Measurements from ENCODE around the gene SLN. TPM values are rescaled to one million over a fixed set of nuclear protein-coding genes. Genes with fewer than 3 reads are reported as not detected.

SLN gene
- total RNA-seq, 1 experiment from 2014 or later = not detected

DNA sequence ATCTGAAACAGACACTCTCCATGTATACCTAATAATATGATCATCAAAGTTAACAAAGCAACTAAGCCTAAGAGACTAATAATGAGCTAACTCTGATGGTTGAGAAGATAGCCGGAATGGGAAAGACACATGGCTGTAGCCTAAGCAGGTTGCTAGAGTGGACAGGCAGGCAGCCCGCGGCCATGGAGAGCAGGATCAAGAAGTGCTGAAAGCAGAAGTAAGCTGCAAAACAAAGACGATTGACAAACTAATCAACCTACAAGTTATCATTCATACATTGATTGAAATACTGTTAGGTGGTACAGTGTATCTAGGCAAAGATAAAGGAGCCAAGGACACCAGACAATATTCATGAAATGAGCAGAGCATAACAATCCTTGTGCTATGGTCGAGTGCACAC, 29.3 kb downstream of the SLN start:
- no peaks in the 10 kb centered on the region for H3K36me3 Mint-ChIP-seq (ENCODE audit: insufficient read depth, unreplicated experiment)
- no peaks in the 10 kb centered on the region for H3K4me1 Mint-ChIP-seq (ENCODE audit: low read depth, unreplicated experiment)
- no peak for DNase-seq
- Histone ChIP-seq H3K4me3 (ENCODE audit: low read depth, low read length) (no peak overlapping the region), H3K4me1 (no peaks in the 10 kb centered on the region), H3K9me3 (no peaks in the 10 kb centered on the region; the same call in 1 of the 2 replicates), H3K36me3 (ENCODE audit: control insufficient read depth, insufficient read depth, low read length) (no peaks in the 10 kb centered on the region), H3K27me3 (replicated peaks; ENCODE audit: control insufficient read depth, insufficient read depth, low read length) (no peaks in the 10 kb centered on the region)
- H3K4me3 Mint-ChIP-seq (ENCODE audit: unreplicated experiment) = no peak overlapping the region
- ChIA-PET CTCF (no interaction called here), POLR2A (no interaction called here)
- intact Hi-C loops (cut with micrococcal nuclease; ENCODE audit: unreplicated experiment) = no loop called here
- TF ChIP-seq, protein P1, sequence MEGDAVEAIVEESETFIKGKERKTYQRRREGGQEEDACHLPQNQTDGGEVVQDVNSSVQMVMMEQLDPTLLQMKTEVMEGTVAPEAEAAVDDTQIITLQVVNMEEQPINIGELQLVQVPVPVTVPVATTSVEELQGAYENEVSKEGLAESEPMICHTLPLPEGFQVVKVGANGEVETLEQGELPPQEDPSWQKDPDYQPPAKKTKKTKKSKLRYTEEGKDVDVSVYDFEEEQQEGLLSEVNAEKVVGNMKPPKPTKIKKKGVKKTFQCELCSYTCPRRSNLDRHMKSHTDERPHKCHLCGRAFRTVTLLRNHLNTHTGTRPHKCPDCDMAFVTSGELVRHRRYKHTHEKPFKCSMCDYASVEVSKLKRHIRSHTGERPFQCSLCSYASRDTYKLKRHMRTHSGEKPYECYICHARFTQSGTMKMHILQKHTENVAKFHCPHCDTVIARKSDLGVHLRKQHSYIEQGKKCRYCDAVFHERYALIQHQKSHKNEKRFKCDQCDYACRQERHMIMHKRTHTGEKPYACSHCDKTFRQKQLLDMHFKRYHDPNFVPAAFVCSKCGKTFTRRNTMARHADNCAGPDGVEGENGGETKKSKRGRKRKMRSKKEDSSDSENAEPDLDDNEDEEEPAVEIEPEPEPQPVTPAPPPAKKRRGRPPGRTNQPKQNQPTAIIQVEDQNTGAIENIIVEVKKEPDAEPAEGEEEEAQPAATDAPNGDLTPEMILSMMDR (IDR thresholded peaks at IDR 0.05; ENCODE audit: insufficient read depth in 1 of 2, low read depth in 1 of 2, low read length in 1 of 2, severe bottlenecking in 1 of 2, unreplicated experiment in 1 of 2) = no peak
- BruUV-seq (replicated peaks) = no TSS peak
- H3K27ac Mint-ChIP-seq (ENCODE audit: unreplicated experiment) = no peak overlapping the region
- H3K9me3 Mint-ChIP-seq (ENCODE audit: unreplicated experiment) = no peaks in the 10 kb centered on the region
- peaks cover 10% of the 10 kb centered on the region for H3K27me3 Mint-ChIP-seq (ENCODE audit: insufficient read depth, unreplicated experiment)

DNA sequence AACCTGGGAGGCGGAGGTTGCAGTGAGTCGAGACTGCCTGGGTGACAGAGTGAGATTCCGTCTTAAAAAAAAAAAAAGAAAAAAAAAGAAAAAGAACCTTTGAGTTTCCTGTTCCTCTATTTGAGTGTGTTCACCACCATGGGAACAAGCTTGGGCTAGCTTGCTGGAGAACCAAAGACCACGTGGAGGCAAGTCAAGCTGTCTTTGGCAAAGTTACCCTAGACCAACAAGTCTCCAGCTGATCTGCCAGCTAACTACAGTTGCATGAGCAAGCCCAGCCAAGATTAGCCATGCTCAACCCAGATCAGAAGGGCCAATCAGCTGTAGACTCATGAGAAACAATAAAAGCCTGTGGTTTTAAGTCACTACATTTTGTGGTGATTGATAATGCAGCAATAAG, 29.7 kb downstream of the SLN start:
- CTCF ChIA-PET = no interaction called here
- no peak overlapping the region for H3K4me3 Mint-ChIP-seq (ENCODE audit: unreplicated experiment)
- intact Hi-C loops (cut with micrococcal nuclease; ENCODE audit: unreplicated experiment) = no loop called here

DNA sequence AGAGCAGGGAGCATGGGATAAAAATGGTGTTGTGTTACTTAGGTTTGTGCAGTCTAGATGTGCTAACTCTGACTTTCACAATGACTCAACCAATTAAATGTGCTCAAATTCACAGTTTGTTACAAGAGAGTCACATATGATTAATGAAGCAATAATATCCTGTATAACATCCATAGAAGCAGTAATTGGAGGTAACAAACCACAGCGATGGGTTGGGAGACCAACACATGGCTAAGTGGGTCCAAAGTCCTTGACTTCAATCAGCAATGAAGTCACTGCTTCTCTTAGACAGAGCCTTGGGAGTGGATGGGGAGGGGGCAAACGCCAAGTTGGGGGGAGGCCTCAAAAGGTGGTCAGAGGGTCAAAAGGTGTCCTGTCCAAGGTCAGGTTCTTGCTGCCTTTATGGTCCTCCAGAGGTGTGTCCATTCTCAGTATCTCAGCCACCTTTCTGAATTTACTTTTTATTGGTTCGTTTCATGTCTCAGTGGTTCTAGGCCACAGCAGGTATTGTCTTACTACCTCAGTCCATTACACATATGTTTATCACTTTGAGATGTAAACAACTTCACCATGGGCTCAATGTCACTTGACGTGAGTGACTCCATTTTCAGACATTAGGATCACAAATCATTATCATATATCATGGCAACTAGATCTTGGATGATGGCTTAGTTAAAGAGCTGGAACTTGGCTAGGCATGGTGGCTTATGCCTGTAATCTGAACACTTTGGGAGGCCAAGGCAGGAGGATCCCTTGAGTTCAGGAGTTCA, 32.4 kb downstream of the SLN start:
- BruUV-seq (replicated peaks) = no TSS peak
- Mint-ChIP-seq H3K4me1 (ENCODE audit: low read depth, unreplicated experiment) (no peaks in the 10 kb centered on the region), H3K9me3 (ENCODE audit: unreplicated experiment) (no peaks in the 10 kb centered on the region), H3K27me3 (ENCODE audit: insufficient read depth, unreplicated experiment) (peaks cover 21% of the 10 kb centered on the region), H3K27ac (ENCODE audit: unreplicated experiment) (no peak overlapping the region), H3K36me3 (ENCODE audit: insufficient read depth, unreplicated experiment) (no peaks in the 10 kb centered on the region), H3K4me3 (ENCODE audit: unreplicated experiment) (no peak overlapping the region)
- CTCF ChIA-PET = no interaction called here
- no peaks in the 10 kb centered on the region for H3K36me3 ChIP-seq (ENCODE audit: control insufficient read depth, insufficient read depth, low read length)
- no peaks in the 10 kb centered on the region for H3K27me3 ChIP-seq (replicated peaks; ENCODE audit: control insufficient read depth, insufficient read depth, low read length)
- H3K4me1 ChIP-seq = no peaks in the 10 kb centered on the region
- no peak overlapping the region for H3K4me3 ChIP-seq (ENCODE audit: low read depth, low read length)
- no peaks in the 10 kb centered on the region; the same call in 1 of the 2 replicates for H3K9me3 ChIP-seq
- POLR2A ChIA-PET = no interaction called here
- intact Hi-C loops (cut with micrococcal nuclease; ENCODE audit: unreplicated experiment) = loop anchor here (1.0 kb wide), 1 partner anchor 38 kb away; no protein-coding TSS in a partner anchor
- no peak for DNase-seq
- TF ChIP-seq, protein P1 (IDR thresholded peaks at IDR 0.05; ENCODE audit: insufficient read depth in 1 of 2, low read depth in 1 of 2, low read length in 1 of 2, severe bottlenecking in 1 of 2, unreplicated experiment in 1 of 2) = no peak

More for the DNA sequence above, 29.7 kb downstream of the SLN start:
- BruUV-seq (replicated peaks) = no TSS peak
- POLR2A ChIA-PET = no interaction called here
- Mint-ChIP-seq H3K27me3 (ENCODE audit: insufficient read depth, unreplicated experiment) (peaks cover 10% of the 10 kb centered on the region), H3K27ac (ENCODE audit: unreplicated experiment) (no peak overlapping the region), H3K36me3 (ENCODE audit: insufficient read depth, unreplicated experiment) (no peaks in the 10 kb centered on the region), H3K9me3 (ENCODE audit: unreplicated experiment) (no peaks in the 10 kb centered on the region), H3K4me1 (ENCODE audit: low read depth, unreplicated experiment) (no peaks in the 10 kb centered on the region)
- TF ChIP-seq, protein P1 (IDR thresholded peaks at IDR 0.05; ENCODE audit: insufficient read depth in 1 of 2, low read depth in 1 of 2, low read length in 1 of 2, severe bottlenecking in 1 of 2, unreplicated experiment in 1 of 2) = no peak
- Histone ChIP-seq H3K4me1 (no peaks in the 10 kb centered on the region), H3K27me3 (replicated peaks; ENCODE audit: control insufficient read depth, insufficient read depth, low read length) (no peaks in the 10 kb centered on the region), H3K36me3 (ENCODE audit: control insufficient read depth, insufficient read depth, low read length) (no peaks in the 10 kb centered on the region), H3K4me3 (ENCODE audit: low read depth, low read length) (no peak overlapping the region), H3K9me3 (no peaks in the 10 kb centered on the region; the same call in 1 of the 2 replicates)
- no peak for DNase-seq
